GM12878 (cell line): Measurements from ENCODE around the gene LAMA5. TPM values are rescaled to one million over a fixed set of nuclear protein-coding genes. Genes with fewer than 3 reads are reported as not detected.

Source experiments
- ATAC-seq: fragments of 200-7000 bp; cut with Tn5 transposase; 3 replicates; pipeline ENCODE4 v1.9.1; 2020; ENCODE audit warnings: mild to moderate bottlenecking, moderate library complexity
- BruUV-seq: library from RNA; stranded (reverse); fragments of 400-500 nt; replicated peaks from 2 replicates; lab custom pipeline; 2021; lab: Mats Ljungman, UMichigan
- CTCF ChIA-PET: fragments of 300-600 bp; sonication (Branson Sonifier 250); formaldehyde crosslinking; extraction: SDS; loops from one replicate; lab custom pipeline; 2021; ENCODE audit warnings: inconsistent platforms; lab: Yijun Ruan, JAX
- POLR2A ChIA-PET: fragments of 350-600 bp; formaldehyde crosslinking; extraction: SDS; loops from one replicate; lab custom pipeline; 2021; ENCODE audit warnings: inconsistent platforms; lab: Charles Lee
- RAD21 ChIA-PET: fragments of 300-600 bp; sonication (Branson Sonifier 250); formaldehyde crosslinking; loops from one replicate; lab custom pipeline; 2023; ENCODE audit warnings: antibody characterized with exemption; ENCODE audit not compliant: unreplicated experiment; lab: Charles Lee
- SMC1A ChIA-PET: fragments of 300-600 bp; sonication (Branson Sonifier 250); formaldehyde crosslinking; loops from one replicate; lab custom pipeline; 2023; ENCODE audit not compliant: unreplicated experiment, uncharacterized antibody; lab: Charles Lee
- DNase-seq: peaks from one replicate; pipeline ENCODE4 v3.0.0-alpha.2; 2011; ENCODE audit warnings: low read depth, low spot score
- FAIRE-seq: peaks from 3 replicates; lab custom pipeline; 2011; peaks lifted over from hg19 to GRCh38; lab: Jason Lieb, UNC
- H2AFZ ChIP-seq: 2 replicates; pipeline ENCODE4 v1.6.0; 2011; ENCODE audit warnings: low read depth, low read length, control low read depth; ENCODE audit not compliant: control insufficient read depth
- H3K27ac ChIP-seq: 2 replicates; pipeline ENCODE4 v1.5.1; 2011; ENCODE audit warnings: control low read depth; ENCODE audit not compliant: control insufficient read depth, insufficient read depth
- H3K27me3 ChIP-seq, 2 experiments: replicated peaks in 1 of 2; 2 replicates each; pipeline versions ENCODE4 v1.6.0 to v1.6.1; 2011; ENCODE audit warnings: low read length in 1 of 2; ENCODE audit not compliant: control insufficient read depth in 2 of 2, insufficient read depth in 2 of 2
- H3K36me3 ChIP-seq, 2 experiments: 2 replicates each; pipeline ENCODE4 v1.5.1; 2011; ENCODE audit warnings: low read length in 1 of 2; ENCODE audit not compliant: control insufficient read depth in 2 of 2, insufficient read depth in 2 of 2
- H3K4me1 ChIP-seq: 2 replicates; pipeline ENCODE4 v1.6.1; 2011; ENCODE audit warnings: mild to moderate bottlenecking, low read length, moderate library complexity, mixed read lengths; ENCODE audit not compliant: control insufficient read depth, insufficient read depth
- H3K4me2 ChIP-seq: 2 replicates; pipeline ENCODE4 v1.6.0; 2011; ENCODE audit warnings: control low read depth; ENCODE audit not compliant: control insufficient read depth, insufficient read depth
- H3K4me3 ChIP-seq: fragments of 200-600 bp; sonication (generic); 2 replicates; pipeline ENCODE4 v1.5.1; 2016
- H3K79me2 ChIP-seq: 2 replicates; pipeline ENCODE4 v1.6.0; 2011; ENCODE audit warnings: low read length; ENCODE audit not compliant: control insufficient read depth, insufficient read depth
- H3K9ac ChIP-seq: 2 replicates; pipeline ENCODE4 v1.8.0; 2011; ENCODE audit warnings: low read length, control low read depth, mixed read lengths; ENCODE audit not compliant: control insufficient read depth, insufficient read depth
- H3K9me3 ChIP-seq: replicated peaks from 3 replicates; pipeline ENCODE4 v1.5.1; 2011; ENCODE audit warnings: mild to moderate bottlenecking, low read length; ENCODE audit not compliant: control insufficient read depth, insufficient read depth
- H4K20me1 ChIP-seq: 2 replicates; pipeline ENCODE4 v1.6.0; 2011; ENCODE audit not compliant: control insufficient read depth, insufficient read depth
- BHLHE40 ChIP-seq, 2 experiments: fragments of 450-650 bp in 1 of 2; IDR thresholded peaks; 2 replicates each; pipeline ENCODE4 v1.6.1; 2011 to 2017; ENCODE audit warnings: low read depth in 2 of 2, borderline replicate concordance in 1 of 2, improper control_type of control experiment in 1 of 2, low read length in 1 of 2, mild to moderate bottlenecking in 1 of 2
- BRCA1 ChIP-seq: IDR thresholded peaks from 2 replicates; pipeline ENCODE4 v1.6.1; 2011; ENCODE audit warnings: low read depth, low read length, improper control_type of control experiment
- HDGF ChIP-seq: fragments of 450-650 bp; IDR thresholded peaks from 2 replicates; pipeline ENCODE4 v1.6.1; 2016; ENCODE audit warnings: antibody characterized with exemption
- MEF2B ChIP-seq: fragments of 450-650 bp; IDR thresholded peaks from 2 replicates; pipeline ENCODE4 v1.6.1; 2018; ENCODE audit warnings: mild to moderate bottlenecking, moderate library complexity; ENCODE audit not compliant: partially characterized antibody, poor library complexity, severe bottlenecking
- POLR2A ChIP-seq: IDR thresholded peaks from 2 replicates; pipeline ENCODE4 v1.6.1; 2011; ENCODE audit warnings: low read depth, mild to moderate bottlenecking, low read length
- POLR2AphosphoS5 ChIP-seq: IDR thresholded peaks from 2 replicates; pipeline ENCODE4 v1.6.1; 2011; ENCODE audit warnings: mild to moderate bottlenecking, low read length, inconsistent platforms
- RUNX3 ChIP-seq: IDR thresholded peaks from 2 replicates; pipeline ENCODE4 v1.6.1; 2012; ENCODE audit warnings: low read length, inconsistent platforms
- SMARCA5 ChIP-seq: fragments of 450-650 bp; IDR thresholded peaks from 2 replicates; pipeline ENCODE4 v1.6.1; 2017; ENCODE audit warnings: mild to moderate bottlenecking
- SMC3 ChIP-seq: IDR thresholded peaks from 2 replicates; pipeline ENCODE4 v1.6.1; 2011; ENCODE audit warnings: low read length, improper control_type of control experiment, borderline replicate concordance
- YBX1 ChIP-seq: fragments of 450-650 bp; IDR thresholded peaks from 2 replicates; pipeline ENCODE4 v1.6.1; 2016; ENCODE audit warnings: antibody characterized with exemption
- WGBS: methylation state at CpG from one replicate; pipeline ENCODE4 v1.1.6; 2016; ENCODE audit warnings: low lambda C conversion rate; ENCODE audit not compliant: insufficient replicate concordance, insufficient coverage; ENCODE audit errors: missing lambda C conversion rate; 5-methylcytosine and 5-hydroxymethylcytosine counted together
- in situ Hi-C: fragments of 300-500 bp; cut with MboI; formaldehyde crosslinking; loops from 9 replicates; pipeline ENCODE4 v1.14.3; 2018; ENCODE audit warnings: mixed read lengths
- intact Hi-C: fragments of 100-400 bp; cut with micrococcal nuclease; formaldehyde crosslinking; loops from one replicate; pipeline ENCODE4 v1.14.2; 2022; ENCODE audit not compliant: unreplicated experiment
- polyA plus RNA-seq, 11 experiments: library from polyadenylated mRNA; depleted of rRNA in 4 of 11; unstranded in 6 of 11; stranded (reverse) in 5 of 11; fragments of >200 nt; fragmentation: Nextera tagmentation in 4 of 11; fragmentation: Illumina TruSeq in 1 of 11; extraction: Ambion mirVana in 4 of 11; extraction: Trizol in 1 of 11; gene quantifications; 1 replicate in 1 of 11; 2 replicates in 10 of 11; pipeline versions ENCODE4 v1.2.1 to v1.2.3, GENCODE V29; 2011 to 2016; ENCODE audit warnings: inconsistent platforms in 2 of 11, missing spikeins in 2 of 11, low read depth in 1 of 11
- total RNA-seq, 4 experiments: library from RNA; depleted of rRNA in 3 of 4; stranded (reverse); fragments of >200 nt in 3 of 4; fragmentation: Illumina TruSeq in 1 of 4; extraction: Trizol in 1 of 4; gene quantifications; 2 replicates each; pipeline versions ENCODE4 v1.2.1 to v1.2.3, GENCODE V29; 2013 to 2021

The LAMA5 gene
- total and polyA plus RNA-seq, 10 of the 15 experiments (the other 5 are each of a cell fraction or from before 2014, with no cell fraction given): 0.09 to 3.1 (median 1.6) TPM; not detected in 3

DNA sequence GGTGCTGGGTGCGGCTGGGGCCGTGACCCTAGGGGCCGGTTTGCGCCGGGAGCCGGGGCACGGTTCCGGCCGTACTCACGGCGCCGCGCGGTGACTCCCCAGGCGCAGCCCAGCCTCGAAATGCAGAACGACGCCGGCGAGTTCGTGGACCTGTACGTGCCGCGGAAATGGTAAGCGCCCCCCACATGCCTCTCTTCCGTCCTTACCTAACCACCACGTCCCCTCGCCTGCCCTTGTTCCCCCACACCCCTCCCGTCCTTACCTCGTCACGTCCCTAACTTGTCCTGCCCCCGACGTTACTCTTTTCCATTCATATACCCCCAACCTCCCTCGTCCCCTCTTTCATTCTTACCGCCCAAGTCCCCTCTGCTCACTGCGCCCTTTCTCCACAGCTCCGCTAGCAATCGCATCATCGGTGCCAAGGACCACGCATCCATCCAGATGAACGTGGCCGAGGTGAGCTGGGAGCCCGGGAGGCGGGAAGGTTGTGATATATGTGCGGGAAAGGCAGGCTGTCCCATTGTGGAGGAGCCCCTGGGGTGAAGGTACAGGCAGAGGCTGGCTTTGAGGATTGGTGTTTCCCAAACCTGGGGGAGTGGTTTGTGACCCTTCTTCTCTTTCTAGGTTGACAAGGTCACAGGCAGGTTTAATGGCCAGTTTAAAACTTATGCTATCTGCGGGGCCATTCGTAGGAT, 20.3 kb upstream of the LAMA5 start:
- TF ChIP-seq RUNX3: 0 out of 2 replicates have a peak, but pooled peaks have one; percentile 4
- TF ChIP-seq POLR2A: peak; percentile 2; the same call in 1 of the 2 replicates
- TF ChIP-seq BHLHE40 (IDR thresholded peaks at IDR 0.05; ENCODE audit: borderline replicate concordance in 1 of 2, low read depth in 2 of 2, low read length in 1 of 2): 0 out of 4 replicates have a peak, but pooled peaks of 1 of the 2 experiments have one; percentile 0
- TF ChIP-seq POLR2AphosphoS5: peak; percentile 36; the same call in 1 of the 2 replicates
- no peak for TF ChIP-seq BRCA1
- TF ChIP-seq YBX1: no peak
- TF ChIP-seq HDGF: peak; percentile 45; the same call in 1 of the 2 replicates
- no peak for TF ChIP-seq SMC3
- no peak for TF ChIP-seq SMARCA5
- no peak for TF ChIP-seq MEF2B
- TF ChIP-seq, all 136 proteins: peak for 5
- H4K20me1 ChIP-seq: no peaks in the 10 kb centered on the region
- BruUV-seq: TSS peak; percentile 84
- H3K9ac ChIP-seq: peak overlapping the region; percentile 99
- peak overlapping the region; percentile 100 for H3K4me3 ChIP-seq
- H3K4me1 ChIP-seq: peaks cover 4% of the 10 kb centered on the region
- no peak overlapping the region for H2AFZ ChIP-seq
- in situ Hi-C loops: loop anchor here (25.0 kb wide), 1 partner anchor 375 kb away; no protein-coding TSS in a partner anchor
- ChIA-PET CTCF (interaction anchor here (1.1 kb wide), 1 partner anchor 87 kb away, joined by 3 read pairs; no protein-coding TSS in a partner anchor), RAD21 (interaction anchor here (0.6 to 0.7 kb wide), 2 partner anchors 9 to 417 kb away, joined by 3 to 4 read pairs; partner anchors contain the start of gene OGFR), SMC1A (interaction anchor here (1.0 kb wide), 1 partner anchor 80 kb away, joined by 3 read pairs; no protein-coding TSS in a partner anchor), POLR2A (interaction anchor here (0.6 to 1.0 kb wide), 3 partner anchors 22 to 885 kb away, joined by 4 to 5 read pairs (median 5); partner anchors contain the start of gene ARFGAP1)
- H3K9me3 ChIP-seq: no peaks in the 10 kb centered on the region
- peaks cover 48% of the 10 kb centered on the region for H3K79me2 ChIP-seq
- intact Hi-C loops: loop anchor here (1.0 to 10.0 kb wide), 5 partner anchors 85 to 373 kb away; partner anchors contain the start of genes ADRM1, LSM14B and MTG2
- H3K4me2 ChIP-seq: peak overlapping the region; percentile 76
- peaks cover 9 to 12% of the 10 kb centered on the region in 2 experiments for H3K36me3 ChIP-seq
- FAIRE-seq: peak; percentile 62
- peak overlapping the region; percentile 93 for H3K27ac ChIP-seq
- ATAC-seq: no peak; the same call in 2 of the 3 replicates
- no peaks in the 10 kb centered on the region for H3K27me3 ChIP-seq
- 0% methylated on average over 33 of the region's 47 CpGs for WGBS
- no peak for DNase-seq
